Measurements from ENCODE around the gene PCCA. TPM values are rescaled to one million over a fixed set of nuclear protein-coding genes. Genes with fewer than 3 reads are reported as not detected.

The PCCA gene
- polyA plus RNA-seq, 4 donors = 3.0 to 24.7 (median 14.8) TPM

GRCh38 chr13:100323937-100324336, 235.0 kb downstream of the PCCA start:
- no peak overlapping the region for H3K27ac ChIP-seq (ENCODE audit: low read depth in 1 of 3, low read length in 2 of 3)
- H3K36me3 ChIP-seq (ENCODE audit: control insufficient read depth in 3 of 3, insufficient read depth in 2 of 3, low read depth in 1 of 3, low read length in 3 of 3) = peaks cover 0 to 4% (median 3%) of the 10 kb centered on the region in 3 donors
- no peaks in the 10 kb centered on the region for H3K27me3 ChIP-seq (ENCODE audit: control insufficient read depth in 3 of 3, insufficient read depth in 3 of 3, low read length in 3 of 3)
- no peaks in the 10 kb centered on the region for H3K9me3 ChIP-seq (ENCODE audit: control insufficient read depth in 2 of 2, insufficient read depth in 1 of 2, low read depth in 1 of 2, low read length in 1 of 2)
- no peak overlapping the region for H3K4me3 ChIP-seq (ENCODE audit: low read depth in 1 of 3, low read length in 3 of 3)
- H3K4me1 ChIP-seq (ENCODE audit: control insufficient read depth in 3 of 3, insufficient read depth in 2 of 3, low read depth in 1 of 3, low read length in 2 of 3) = no peaks in the 10 kb centered on the region
- DNase-seq (peak in 1 of 2 donors; percentile 4), FAIRE-seq (no peak)
- WGBS, 3 donors = 62 to 76% (median 76%) methylated on average over 1 of the region's 1 CpG

- Histone ChIP-seq H3K4me1 (ENCODE audit: control insufficient read depth in 3 of 3, insufficient read depth in 2 of 3, low read depth in 1 of 3, low read length in 2 of 3) (no peaks in the 10 kb centered on the region), H3K4me3 (ENCODE audit: low read depth in 1 of 3, low read length in 3 of 3) (no peak overlapping the region), H3K27me3 (ENCODE audit: control insufficient read depth in 3 of 3, insufficient read depth in 3 of 3, low read length in 3 of 3) (no peaks in the 10 kb centered on the region), H3K36me3 (ENCODE audit: control insufficient read depth in 3 of 3, insufficient read depth in 2 of 3, low read depth in 1 of 3, low read length in 3 of 3) (peaks cover 0 to 7% (median 0%) of the 10 kb centered on the region in 3 donors), H3K27ac (ENCODE audit: low read depth in 1 of 3, low read length in 2 of 3) (no peak overlapping the region), H3K9me3 (ENCODE audit: control insufficient read depth in 2 of 2, insufficient read depth in 1 of 2, low read depth in 1 of 2, low read length in 1 of 2) (no peaks in the 10 kb centered on the region)
- no peak for DNase-seq
- no peak for FAIRE-seq
Observed at GRCh38 chr13:100330662-100331061, 241.8 kb downstream of the PCCA start.

GRCh38 chr13:100333141-100333540, 244.2 kb downstream of the PCCA start:
- DNase-seq = no peak
- Histone ChIP-seq H3K27ac (ENCODE audit: low read depth in 1 of 3, low read length in 2 of 3) (no peak overlapping the region), H3K9me3 (ENCODE audit: control insufficient read depth in 2 of 2, insufficient read depth in 1 of 2, low read depth in 1 of 2, low read length in 1 of 2) (no peaks in the 10 kb centered on the region), H3K4me3 (ENCODE audit: low read depth in 1 of 3, low read length in 3 of 3) (no peak overlapping the region), H3K27me3 (ENCODE audit: control insufficient read depth in 3 of 3, insufficient read depth in 3 of 3, low read length in 3 of 3) (no peaks in the 10 kb centered on the region), H3K4me1 (ENCODE audit: control insufficient read depth in 3 of 3, insufficient read depth in 2 of 3, low read depth in 1 of 3, low read length in 2 of 3) (no peaks in the 10 kb centered on the region), H3K36me3 (ENCODE audit: control insufficient read depth in 3 of 3, insufficient read depth in 2 of 3, low read depth in 1 of 3, low read length in 3 of 3) (peaks cover 0 to 6% (median 0%) of the 10 kb centered on the region in 3 donors)
- WGBS, 3 donors = 96 to 98% (median 97%) methylated on average over 1 of the region's 1 CpG
- FAIRE-seq = no peak

GRCh38 chr13:100334214-100334613, 245.3 kb downstream of the PCCA start:
- H3K27me3 ChIP-seq (ENCODE audit: control insufficient read depth in 3 of 3, insufficient read depth in 3 of 3, low read length in 3 of 3) = no peaks in the 10 kb centered on the region
- no peak overlapping the region for H3K27ac ChIP-seq (ENCODE audit: low read depth in 1 of 3, low read length in 2 of 3)
- no peak overlapping the region for H3K4me3 ChIP-seq (ENCODE audit: low read depth in 1 of 3, low read length in 3 of 3)
- H3K9me3 ChIP-seq (ENCODE audit: control insufficient read depth in 2 of 2, insufficient read depth in 1 of 2, low read depth in 1 of 2, low read length in 1 of 2) = no peaks in the 10 kb centered on the region
- no peaks in the 10 kb centered on the region for H3K4me1 ChIP-seq (ENCODE audit: control insufficient read depth in 3 of 3, insufficient read depth in 2 of 3, low read depth in 1 of 3, low read length in 2 of 3)
- WGBS, 3 donors = 87 to 100% (median 96%) methylated on average over 1 of the region's 1 CpG
- no peak for FAIRE-seq
- peaks cover 0 to 6% (median 0%) of the 10 kb centered on the region in 3 donors for H3K36me3 ChIP-seq (ENCODE audit: control insufficient read depth in 3 of 3, insufficient read depth in 2 of 3, low read depth in 1 of 3, low read length in 3 of 3)
- no peak for DNase-seq

- H3K27ac ChIP-seq (ENCODE audit: low read depth in 1 of 3, low read length in 2 of 3) = no peak overlapping the region
- DNase-seq (no peak), FAIRE-seq (no peak)
- H3K9me3 ChIP-seq (ENCODE audit: control insufficient read depth in 2 of 2, insufficient read depth in 1 of 2, low read depth in 1 of 2, low read length in 1 of 2) = no peaks in the 10 kb centered on the region
- WGBS, 3 donors = 86 to 93% (median 90%) methylated on average over 9 of the region's 9 CpGs
- H3K27me3 ChIP-seq (ENCODE audit: control insufficient read depth in 3 of 3, insufficient read depth in 3 of 3, low read length in 3 of 3) = no peaks in the 10 kb centered on the region
- H3K36me3 ChIP-seq (ENCODE audit: control insufficient read depth in 3 of 3, insufficient read depth in 2 of 3, low read depth in 1 of 3, low read length in 3 of 3) = peaks cover 0 to 12% (median 0%) of the 10 kb centered on the region in 3 donors
- H3K4me3 ChIP-seq (ENCODE audit: low read depth in 1 of 3, low read length in 3 of 3) = no peak overlapping the region
- H3K4me1 ChIP-seq (ENCODE audit: control insufficient read depth in 3 of 3, insufficient read depth in 2 of 3, low read depth in 1 of 3, low read length in 2 of 3) = no peaks in the 10 kb centered on the region
Observed at GRCh38 chr13:100336795-100337516, 248.1 kb downstream of the PCCA start.

GRCh38 chr13:100338275-100338674, 249.4 kb downstream of the PCCA start:
- Histone ChIP-seq H3K27me3 (ENCODE audit: control insufficient read depth in 3 of 3, insufficient read depth in 3 of 3, low read length in 3 of 3) (no peaks in the 10 kb centered on the region), H3K4me1 (ENCODE audit: control insufficient read depth in 3 of 3, insufficient read depth in 2 of 3, low read depth in 1 of 3, low read length in 2 of 3) (no peaks in the 10 kb centered on the region), H3K27ac (ENCODE audit: low read depth in 1 of 3, low read length in 2 of 3) (no peak overlapping the region), H3K36me3 (ENCODE audit: control insufficient read depth in 3 of 3, insufficient read depth in 2 of 3, low read depth in 1 of 3, low read length in 3 of 3) (peaks cover 0 to 17% (median 0%) of the 10 kb centered on the region in 3 donors), H3K4me3 (ENCODE audit: low read depth in 1 of 3, low read length in 3 of 3) (no peak overlapping the region), H3K9me3 (ENCODE audit: control insufficient read depth in 2 of 2, insufficient read depth in 1 of 2, low read depth in 1 of 2, low read length in 1 of 2) (no peaks in the 10 kb centered on the region)
- no peak for FAIRE-seq
- no peak for DNase-seq
- WGBS, 3 donors = 86 to 90% (median 88%) methylated on average over 1 of the region's 1 CpG

GRCh38 chr13:100339411-100339940, 250.6 kb downstream of the PCCA start:
- no peak for FAIRE-seq
- Histone ChIP-seq H3K36me3 (ENCODE audit: control insufficient read depth in 3 of 3, insufficient read depth in 2 of 3, low read depth in 1 of 3, low read length in 3 of 3) (peaks cover 0 to 18% (median 0%) of the 10 kb centered on the region in 3 donors), H3K4me1 (ENCODE audit: control insufficient read depth in 3 of 3, insufficient read depth in 2 of 3, low read depth in 1 of 3, low read length in 2 of 3) (no peaks in the 10 kb centered on the region), H3K9me3 (ENCODE audit: control insufficient read depth in 2 of 2, insufficient read depth in 1 of 2, low read depth in 1 of 2, low read length in 1 of 2) (no peaks in the 10 kb centered on the region), H3K27ac (ENCODE audit: low read depth in 1 of 3, low read length in 2 of 3) (no peak overlapping the region), H3K4me3 (ENCODE audit: low read depth in 1 of 3, low read length in 3 of 3) (no peak overlapping the region), H3K27me3 (ENCODE audit: control insufficient read depth in 3 of 3, insufficient read depth in 3 of 3, low read length in 3 of 3) (no peaks in the 10 kb centered on the region)
- no peak for DNase-seq
- 95 to 98% (median 97%) methylated on average over 8 of the region's 8 CpGs for WGBS, 3 donors

- no peak overlapping the region for H3K27ac ChIP-seq (ENCODE audit: low read depth in 1 of 3, low read length in 2 of 3)
- no peaks in the 10 kb centered on the region for H3K27me3 ChIP-seq (ENCODE audit: control insufficient read depth in 3 of 3, insufficient read depth in 3 of 3, low read length in 3 of 3)
- H3K36me3 ChIP-seq (ENCODE audit: control insufficient read depth in 3 of 3, insufficient read depth in 2 of 3, low read depth in 1 of 3, low read length in 3 of 3) = peaks cover 0 to 14% (median 0%) of the 10 kb centered on the region in 3 donors
- 87 to 93% (median 93%) methylated on average over 2 of the region's 2 CpGs for WGBS, 3 donors
- no peak overlapping the region for H3K4me3 ChIP-seq (ENCODE audit: low read depth in 1 of 3, low read length in 3 of 3)
- peaks cover 0 to 9% of the 10 kb centered on the region in 2 donors for H3K9me3 ChIP-seq (ENCODE audit: control insufficient read depth in 2 of 2, insufficient read depth in 1 of 2, low read depth in 1 of 2, low read length in 1 of 2)
- no peaks in the 10 kb centered on the region for H3K4me1 ChIP-seq (ENCODE audit: control insufficient read depth in 3 of 3, insufficient read depth in 2 of 3, low read depth in 1 of 3, low read length in 2 of 3)
- no peak for FAIRE-seq
- no peak for DNase-seq
Observed at GRCh38 chr13:100340865-100341264, 252.0 kb downstream of the PCCA start.

Measured in small intestine (tissue), 7 donors.